IPS-15b (cell line): ENCODE measurements around the gene SH3TC2.
"Not testable (repeated sequence)": the region's sequence is repeated elsewhere in the genome, so short reads cannot be mapped to it uniquely, and the experiment has no call there.

Experiments
- H3K27me3 ChIP-seq: one replicate; pipeline ENCODE4 v1.6.1; 2013; ENCODE audit warnings: low read length; ENCODE audit not compliant: control insufficient read depth, insufficient read depth
- H3K36me3 ChIP-seq: one replicate; pipeline ENCODE4 v1.6.1; 2013; ENCODE audit warnings: low read length; ENCODE audit not compliant: control insufficient read depth, insufficient read depth
- H3K4me1 ChIP-seq: one replicate; pipeline ENCODE4 v1.6.1; 2013; ENCODE audit warnings: mild to moderate bottlenecking, low read length; ENCODE audit not compliant: control insufficient read depth, insufficient read depth
- H3K4me3 ChIP-seq: one replicate; pipeline ENCODE4 v1.5.1; 2013; ENCODE audit warnings: low read depth, low read length
- H3K9ac ChIP-seq: one replicate; pipeline ENCODE4 v1.6.1; 2013; ENCODE audit warnings: low read depth, mild to moderate bottlenecking, low read length
- H3K9me3 ChIP-seq: one replicate; pipeline ENCODE4 v1.6.1; 2013; ENCODE audit warnings: mild to moderate bottlenecking, low read length; ENCODE audit not compliant: control insufficient read depth, insufficient read depth

The SH3TC2 gene

GRCh38 chr5:149079883-149080282, 17.0 kb upstream of the SH3TC2 start:
- Histone ChIP-seq H3K4me1 (no peaks in the 10 kb centered on the region), H3K36me3 (no peaks in the 10 kb centered on the region), H3K27me3 (no peaks in the 10 kb centered on the region)

GRCh38 chr5:149074071-149074470, 11.2 kb upstream of the SH3TC2 start:
- H3K27me3 ChIP-seq, H3K9ac ChIP-seq, H3K9me3 ChIP-seq, H3K4me3 ChIP-seq, H3K4me1 ChIP-seq, H3K36me3 ChIP-seq: not testable (repeated sequence)

More at GRCh38 chr5:149079883-149080282, 17.0 kb upstream of the SH3TC2 start:
- H3K9me3 ChIP-seq: no peaks in the 10 kb centered on the region
- no peak overlapping the region for H3K4me3 ChIP-seq
- H3K9ac ChIP-seq: no peak overlapping the region

- Histone ChIP-seq H3K36me3 (no peaks in the 10 kb centered on the region), H3K4me1 (no peaks in the 10 kb centered on the region), H3K27me3 (no peaks in the 10 kb centered on the region), H3K4me3 (no peak overlapping the region), H3K9me3 (no peaks in the 10 kb centered on the region), H3K9ac (no peak overlapping the region)
These were observed 10.4 kb upstream of the SH3TC2 start for GRCh38 chr5:149073213-149073612.

GRCh38 chr5:149072791-149073190, 9.9 kb upstream of the SH3TC2 start:
- Histone ChIP-seq H3K36me3 (no peaks in the 10 kb centered on the region), H3K9ac (no peak overlapping the region), H3K4me1 (no peaks in the 10 kb centered on the region), H3K27me3 (no peaks in the 10 kb centered on the region), H3K4me3 (no peak overlapping the region), H3K9me3 (no peaks in the 10 kb centered on the region)

GRCh38 chr5:149072376-149072775, 9.5 kb upstream of the SH3TC2 start:
- H3K36me3 ChIP-seq: no peaks in the 10 kb centered on the region
- no peaks in the 10 kb centered on the region for H3K9me3 ChIP-seq
- H3K4me3 ChIP-seq: no peak overlapping the region
- no peaks in the 10 kb centered on the region for H3K27me3 ChIP-seq
- H3K9ac ChIP-seq: no peak overlapping the region
- H3K4me1 ChIP-seq: no peaks in the 10 kb centered on the region

GRCh38 chr5:149071756-149072155, 8.9 kb upstream of the SH3TC2 start:
- no peaks in the 10 kb centered on the region for H3K36me3 ChIP-seq
- H3K27me3 ChIP-seq: no peaks in the 10 kb centered on the region
- H3K4me1 ChIP-seq: no peaks in the 10 kb centered on the region
- no peak overlapping the region for H3K9ac ChIP-seq
- no peaks in the 10 kb centered on the region for H3K9me3 ChIP-seq
- H3K4me3 ChIP-seq: no peak overlapping the region

GRCh38 chr5:149071216-149071615, 8.4 kb upstream of the SH3TC2 start:
- Histone ChIP-seq H3K9me3 (no peaks in the 10 kb centered on the region), H3K27me3 (no peaks in the 10 kb centered on the region), H3K4me3 (no peak overlapping the region)

GRCh38 chr5:149069711-149070110, 6.8 kb upstream of the SH3TC2 start:
- Histone ChIP-seq H3K36me3 (no peaks in the 10 kb centered on the region), H3K4me3 (no peak overlapping the region), H3K27me3 (no peaks in the 10 kb centered on the region), H3K9ac (no peak overlapping the region), H3K9me3 (no peaks in the 10 kb centered on the region), H3K4me1 (no peaks in the 10 kb centered on the region)

More at GRCh38 chr5:149071216-149071615, 8.4 kb upstream of the SH3TC2 start:
- no peaks in the 10 kb centered on the region for H3K4me1 ChIP-seq
- no peak overlapping the region for H3K9ac ChIP-seq
- no peaks in the 10 kb centered on the region for H3K36me3 ChIP-seq

- Histone ChIP-seq H3K9ac (no peak overlapping the region), H3K27me3 (no peaks in the 10 kb centered on the region), H3K36me3 (no peaks in the 10 kb centered on the region), H3K4me3 (no peak overlapping the region), H3K4me1 (peaks cover 2% of the 10 kb centered on the region), H3K9me3 (no peaks in the 10 kb centered on the region)
These were observed 1.1 kb upstream of the SH3TC2 start for GRCh38 chr5:149063896-149064478.

GRCh38 chr5:149062371-149063016, 368 bp downstream of the SH3TC2 start:
- Histone ChIP-seq H3K4me1 (peaks cover 2% of the 10 kb centered on the region), H3K9me3 (no peaks in the 10 kb centered on the region), H3K36me3 (no peaks in the 10 kb centered on the region), H3K27me3 (no peaks in the 10 kb centered on the region), H3K4me3 (no peak overlapping the region), H3K9ac (no peak overlapping the region)

GRCh38 chr5:149061341-149061740, 1.5 kb downstream of the SH3TC2 start:
- Histone ChIP-seq H3K27me3 (no peaks in the 10 kb centered on the region), H3K9me3 (no peaks in the 10 kb centered on the region), H3K36me3 (no peaks in the 10 kb centered on the region), H3K4me3 (no peak overlapping the region), H3K9ac (no peak overlapping the region), H3K4me1 (peaks cover 2% of the 10 kb centered on the region)

- no peaks in the 10 kb centered on the region for H3K27me3 ChIP-seq
- no peak overlapping the region for H3K9ac ChIP-seq
- H3K4me3 ChIP-seq: no peak overlapping the region
- peaks cover 2% of the 10 kb centered on the region for H3K4me1 ChIP-seq
- H3K36me3 ChIP-seq: no peaks in the 10 kb centered on the region
- H3K9me3 ChIP-seq: no peaks in the 10 kb centered on the region
These were observed 2.5 kb downstream of the SH3TC2 start for GRCh38 chr5:149060325-149060724.
